ENCODE measurements around the gene GALNT12. TPM values are rescaled to one million over a fixed set of nuclear protein-coding genes. Genes with fewer than 3 reads are reported as not detected.

GALNT12 gene
- total RNA-seq, 1 experiment from 2014 or later, result 52.9 TPM

- no peaks in the 10 kb centered on the region for H4K20me1 ChIP-seq (ENCODE audit: insufficient read depth)
- ChIA-PET CTCF (interaction anchor here (0.6 kb wide), 2 partner anchors 879 to 1020 kb away, joined by 4 read pairs; no protein-coding TSS in a partner anchor), POLR2A (ENCODE audit: unreplicated experiment) (interaction anchor here (0.5 to 0.6 kb wide), 2 partner anchors 252 to 760 kb away, joined by 3 to 28 read pairs; partner anchors contain the start of gene TGFBR1)
- H3K27ac ChIP-seq, result no peak overlapping the region
- peaks cover 8% of the 10 kb centered on the region for H3F3A ChIP-seq (ENCODE audit: insufficient read depth, low read depth)
- intact Hi-C loops (cut with micrococcal nuclease; ENCODE audit: unreplicated experiment), result no loop called here
- H3K9me3 ChIP-seq (ENCODE audit: insufficient read depth, low read depth), result 0 out of 2 replicates have a peak, but pooled peaks cover 8% of the 10 kb centered on the region
- no peaks in the 10 kb centered on the region for H3K9me2 ChIP-seq (ENCODE audit: insufficient read depth)
- no peak overlapping the region for H3K4me2 ChIP-seq
- H3K27me3 ChIP-seq (ENCODE audit: insufficient read depth, low read depth), result no peaks in the 10 kb centered on the region
- H3K36me3 ChIP-seq (ENCODE audit: low read depth), result no peaks in the 10 kb centered on the region
- no peaks in the 10 kb centered on the region for H3K79me2 ChIP-seq (ENCODE audit: low read depth)
- no peak overlapping the region for H2AFZ ChIP-seq
- no TSS peak for BruUV-seq (replicated peaks)
- no peak for TF ChIP-seq CTCF (conservative IDR thresholded peaks at IDR 0.05)
- TF ChIP-seq EZH2 (IDR thresholded peaks at IDR 0.05; ENCODE audit: low read depth), result no peak
- H3K4me1 ChIP-seq (replicated peaks; ENCODE audit: insufficient read depth), result peaks cover 22% of the 10 kb centered on the region
- DNase-seq, result no peak
- no peak overlapping the region for H3K4me3 ChIP-seq
Observed at GRCh38 chr9:98852460-98852734, 44.9 kb downstream of the GALNT12 start.

GRCh38 chr9:98852961-98853360, 45.5 kb downstream of the GALNT12 start:
- BruUV-seq (replicated peaks), result no TSS peak
- peaks cover 3% of the 10 kb centered on the region for H3F3A ChIP-seq (ENCODE audit: insufficient read depth, low read depth)
- H3K36me3 ChIP-seq (ENCODE audit: low read depth), result no peaks in the 10 kb centered on the region
- H4K20me1 ChIP-seq (ENCODE audit: insufficient read depth), result no peaks in the 10 kb centered on the region
- no peak overlapping the region for H3K4me3 ChIP-seq
- no peak for TF ChIP-seq EZH2 (IDR thresholded peaks at IDR 0.05; ENCODE audit: low read depth)
- TF ChIP-seq CTCF (conservative IDR thresholded peaks at IDR 0.05), result no peak
- H2AFZ ChIP-seq, result no peak overlapping the region
- DNase-seq, result no peak
- POLR2A ChIA-PET (ENCODE audit: unreplicated experiment), result no interaction called here
- 0 out of 2 replicates have a peak, but pooled peaks cover 8% of the 10 kb centered on the region for H3K9me3 ChIP-seq (ENCODE audit: insufficient read depth, low read depth)
- H3K27me3 ChIP-seq (ENCODE audit: insufficient read depth, low read depth), result no peaks in the 10 kb centered on the region
- no peak overlapping the region for H3K27ac ChIP-seq
- peaks cover 20% of the 10 kb centered on the region for H3K4me1 ChIP-seq (replicated peaks; ENCODE audit: insufficient read depth)
- H3K4me2 ChIP-seq, result no peak overlapping the region
- no peaks in the 10 kb centered on the region for H3K79me2 ChIP-seq (ENCODE audit: low read depth)
- intact Hi-C loops (cut with micrococcal nuclease; ENCODE audit: unreplicated experiment), result no loop called here
- CTCF ChIA-PET, result interaction anchor here (0.6 kb wide), 2 partner anchors 878 to 1020 kb away, joined by 4 read pairs; no protein-coding TSS in a partner anchor
- H3K9me2 ChIP-seq (ENCODE audit: insufficient read depth), result no peaks in the 10 kb centered on the region

- Histone ChIP-seq H3K27me3 (ENCODE audit: insufficient read depth, low read depth) (no peaks in the 10 kb centered on the region), H3K9me3 (ENCODE audit: insufficient read depth, low read depth) (0 out of 2 replicates have a peak, but pooled peaks cover 8% of the 10 kb centered on the region), H3K4me1 (replicated peaks; ENCODE audit: insufficient read depth) (peaks cover 21% of the 10 kb centered on the region), H4K20me1 (ENCODE audit: insufficient read depth) (no peaks in the 10 kb centered on the region), H3K36me3 (ENCODE audit: low read depth) (no peaks in the 10 kb centered on the region), H3K4me3 (no peak overlapping the region), H3F3A (ENCODE audit: insufficient read depth, low read depth) (no peaks in the 10 kb centered on the region), H3K9me2 (ENCODE audit: insufficient read depth) (no peaks in the 10 kb centered on the region), H2AFZ (no peak overlapping the region), H3K27ac (no peak overlapping the region), H3K79me2 (ENCODE audit: low read depth) (no peaks in the 10 kb centered on the region), H3K4me2 (no peak overlapping the region)
- intact Hi-C loops (cut with micrococcal nuclease; ENCODE audit: unreplicated experiment), result no loop called here
- POLR2A ChIA-PET (ENCODE audit: unreplicated experiment), result interaction anchor here (0.5 kb wide), 1 partner anchor 1371 kb away, joined by 6 read pairs; no protein-coding TSS in a partner anchor
- TF ChIP-seq CTCF (conservative IDR thresholded peaks at IDR 0.05), result no peak
- TF ChIP-seq EZH2 (IDR thresholded peaks at IDR 0.05; ENCODE audit: low read depth), result no peak
- no peak for DNase-seq
- CTCF ChIA-PET, result no interaction called here
- BruUV-seq (replicated peaks), result no TSS peak
Observed at GRCh38 chr9:98854266-98854665, 46.8 kb downstream of the GALNT12 start.

Measured in PC-9 (cell line).